ENCODE results near the gene ESPN. TPM values are rescaled to one million over a fixed set of nuclear protein-coding genes. Genes with fewer than 3 reads are reported as not detected.

ESPN gene
- total RNA-seq, 3 donors from 2014 or later (not counting 1 experiment from before 2014, with no cell fraction given): 1.1 to 2.0 (median 1.7) TPM

- no peak overlapping the region for H3K4me3 ChIP-seq (ENCODE audit: low read length)
- no peaks in the 10 kb centered on the region for H3K36me3 ChIP-seq (ENCODE audit: control insufficient read depth, insufficient read depth, low read length)
- H3K4me1 ChIP-seq (ENCODE audit: control insufficient read depth, insufficient read depth, low read length): peaks cover 27% of the 10 kb centered on the region
- H3K9me3 ChIP-seq (ENCODE audit: control insufficient read depth, insufficient read depth, low read length): no peaks in the 10 kb centered on the region
- H3K36me3 Mint-ChIP-seq: no peaks in the 10 kb centered on the region
- H3K27ac Mint-ChIP-seq: no peak overlapping the region
- WGBS (ENCODE audit: insufficient coverage): 76% methylated on average over 14 of the region's 14 CpGs
- no peak overlapping the region for H3K4me3 Mint-ChIP-seq
- no peak for ATAC-seq
- no peaks in the 10 kb centered on the region for H3K9me3 Mint-ChIP-seq
- intact Hi-C loops (cut with micrococcal nuclease): no loop called here
- no peak for TF ChIP-seq CTCF (IDR thresholded peaks at IDR 0.05)
- H3K27ac ChIP-seq (ENCODE audit: low read length): no peak overlapping the region
- peaks cover 8 to 21% of the 10 kb centered on the region in 2 donors for H3K27me3 Mint-ChIP-seq (ENCODE audit: low read depth in 2 of 2)
- H3K27me3 ChIP-seq (ENCODE audit: control insufficient read depth, insufficient read depth, low read length): peaks cover 9% of the 10 kb centered on the region
- H3K4me1 Mint-ChIP-seq: peaks cover 13 to 16% of the 10 kb centered on the region in 2 donors
- DNase-seq: peak in 1 of 2 donors; percentile 15
Observed at GRCh38 chr1:6495540-6496364, 71.2 kb downstream of the ESPN start.

GRCh38 chr1:6496365-6496721 lies 71.8 kb downstream of the ESPN start:
- peaks cover 12 to 13% of the 10 kb centered on the region in 2 donors for H3K4me1 Mint-ChIP-seq
- no peak for ATAC-seq
- H3K27ac Mint-ChIP-seq: no peak overlapping the region
- Histone ChIP-seq H3K4me1 (ENCODE audit: control insufficient read depth, insufficient read depth, low read length) (peaks cover 21% of the 10 kb centered on the region), H3K27ac (ENCODE audit: low read length) (no peak overlapping the region), H3K4me3 (ENCODE audit: low read length) (no peak overlapping the region), H3K36me3 (ENCODE audit: control insufficient read depth, insufficient read depth, low read length) (no peaks in the 10 kb centered on the region), H3K9me3 (ENCODE audit: control insufficient read depth, insufficient read depth, low read length) (no peaks in the 10 kb centered on the region), H3K27me3 (ENCODE audit: control insufficient read depth, insufficient read depth, low read length) (peaks cover 9% of the 10 kb centered on the region)
- peaks cover 7 to 22% of the 10 kb centered on the region in 2 donors for H3K27me3 Mint-ChIP-seq (ENCODE audit: low read depth in 2 of 2)
- H3K4me3 Mint-ChIP-seq: peak overlapping the region; percentile 25
- 50% methylated on average over 13 of the region's 13 CpGs for WGBS (ENCODE audit: insufficient coverage)
- H3K9me3 Mint-ChIP-seq: no peaks in the 10 kb centered on the region
- DNase-seq: no peak
- intact Hi-C loops (cut with micrococcal nuclease): no loop called here
- TF ChIP-seq CTCF (IDR thresholded peaks at IDR 0.05): no peak
- H3K36me3 Mint-ChIP-seq: no peaks in the 10 kb centered on the region

- Histone ChIP-seq H3K27ac (ENCODE audit: low read length) (no peak overlapping the region), H3K27me3 (ENCODE audit: control insufficient read depth, insufficient read depth, low read length) (peaks cover 9% of the 10 kb centered on the region), H3K4me3 (ENCODE audit: low read length) (no peak overlapping the region), H3K9me3 (ENCODE audit: control insufficient read depth, insufficient read depth, low read length) (no peaks in the 10 kb centered on the region), H3K36me3 (ENCODE audit: control insufficient read depth, insufficient read depth, low read length) (no peaks in the 10 kb centered on the region), H3K4me1 (ENCODE audit: control insufficient read depth, insufficient read depth, low read length) (peaks cover 20% of the 10 kb centered on the region)
- Mint-ChIP-seq H3K9me3 (no peaks in the 10 kb centered on the region), H3K27me3 (ENCODE audit: low read depth in 2 of 2) (peaks cover 2 to 18% of the 10 kb centered on the region in 2 donors), H3K4me3 (peak overlapping the region; percentile 56), H3K36me3 (no peaks in the 10 kb centered on the region), H3K4me1 (peaks cover 7 to 8% of the 10 kb centered on the region in 2 donors), H3K27ac (no peak overlapping the region)
- no peak for TF ChIP-seq CTCF (IDR thresholded peaks at IDR 0.05)
- DNase-seq (no peak), ATAC-seq (no peak)
- intact Hi-C loops (cut with micrococcal nuclease): no loop called here
- WGBS (ENCODE audit: insufficient coverage): 7% methylated on average over 21 of the region's 21 CpGs
Observed at GRCh38 chr1:6496890-6497214, 72.3 kb downstream of the ESPN start.
